Medulla oblongata (tissue), 1 donor: Measurements from ENCODE around the gene DRAXIN.

Source experiments
- DNase-seq: peaks from one replicate; pipeline ENCODE4 v3.0.0-alpha.2; 2015; ENCODE audit errors: extremely low spot score

DRAXIN gene

GRCh38 chr1:11657654-11658053 lies 33.9 kb upstream of the DRAXIN start:
- DNase-seq: no peak

- DNase-seq: no peak
Observed at GRCh38 chr1:11658542-11658941, 33.0 kb upstream of the DRAXIN start.

GRCh38 chr1:11659748-11660147 lies 31.8 kb upstream of the DRAXIN start:
- no peak for DNase-seq

- no peak for DNase-seq
Observed at GRCh38 chr1:11661103-11661502, 30.4 kb upstream of the DRAXIN start.

GRCh38 chr1:11664336-11665065 lies 27.0 kb upstream of the DRAXIN start:
- DNase-seq: peak; percentile 38

- DNase-seq: no peak
Observed at GRCh38 chr1:11668516-11668915, 23.0 kb upstream of the DRAXIN start.

GRCh38 chr1:11670747-11671146 lies 20.8 kb upstream of the DRAXIN start:
- DNase-seq: no peak

GRCh38 chr1:11671205-11671543 lies 20.3 kb upstream of the DRAXIN start:
- DNase-seq: no peak

- no peak for DNase-seq
Observed at GRCh38 chr1:11671544-11672286, 19.8 kb upstream of the DRAXIN start.

- no peak for DNase-seq
Observed at GRCh38 chr1:11673089-11673769, 18.3 kb upstream of the DRAXIN start.

- DNase-seq: no peak
Observed at GRCh38 chr1:11674488-11674887, 17.0 kb upstream of the DRAXIN start.

- DNase-seq: no peak
Observed at GRCh38 chr1:11675325-11675724, 16.2 kb upstream of the DRAXIN start.

GRCh38 chr1:11676386-11677103 lies 15.0 kb upstream of the DRAXIN start:
- DNase-seq: no peak

- no peak for DNase-seq
Observed at GRCh38 chr1:11678442-11678841, 13.1 kb upstream of the DRAXIN start.

- DNase-seq: no peak
Observed at GRCh38 chr1:11680270-11681070, 11.0 kb upstream of the DRAXIN start.

- peak; percentile 87 for DNase-seq
Observed at GRCh38 chr1:11681071-11681771, 10.3 kb upstream of the DRAXIN start, which contains the start of gene MAD2L2. Gene MAD2L2, minus strand, starts transcription at chr1:11681148. Its CDS starts 547 bp downstream, at chr1:11680601.

GRCh38 chr1:11682287-11682771 lies 9.2 kb upstream of the DRAXIN start:
- DNase-seq: no peak

- no peak for DNase-seq
Observed at GRCh38 chr1:11682799-11683198, 8.7 kb upstream of the DRAXIN start.

GRCh38 chr1:11684070-11684469 lies 7.4 kb upstream of the DRAXIN start:
- no peak for DNase-seq

- no peak for DNase-seq
Observed at GRCh38 chr1:11685210-11685752, 6.2 kb upstream of the DRAXIN start.
